Measurements from ENCODE around the gene DPP6.

Gene DPP6

DNA sequence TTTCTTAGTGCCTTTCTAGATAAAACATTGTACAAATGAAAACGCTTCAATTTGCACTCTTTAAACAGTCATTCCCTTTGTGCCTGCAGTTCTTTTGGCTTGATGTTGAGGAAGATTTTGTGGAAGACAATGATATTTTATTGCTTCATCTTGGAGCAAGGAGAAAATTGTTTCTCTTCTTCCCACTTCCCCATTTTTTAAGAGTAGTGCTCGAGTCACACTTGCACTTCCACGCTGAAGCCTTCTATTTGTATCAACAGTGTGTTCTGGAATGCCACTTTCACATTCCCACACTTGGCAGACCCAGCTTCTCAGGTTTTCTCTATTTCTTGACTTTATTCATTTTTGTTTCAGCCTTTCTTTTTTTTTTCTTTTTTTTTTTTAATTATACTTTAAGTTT lies 581.4 kb downstream of the DPP6 start:
- H3K9me3 ChIP-seq (ENCODE audit: insufficient read depth, low read depth, low read length) = no peaks in the 10 kb centered on the region; the same call in 1 of the 2 replicates
- H3K4me1 ChIP-seq (ENCODE audit: insufficient read depth, low read length, poor library complexity, severe bottlenecking) = no peaks in the 10 kb centered on the region
- H3K4me3 ChIP-seq (ENCODE audit: low read length, poor library complexity, severe bottlenecking) = no peak overlapping the region
- TF ChIP-seq CTCF (conservative IDR thresholded peaks at IDR 0.05; ENCODE audit: low read length) (no peak), EZH2phosphoT487 (IDR thresholded peaks at IDR 0.05; ENCODE audit: borderline replicate concordance) (no peak)
- H3K9me2 ChIP-seq (replicated peaks; ENCODE audit: low read depth, low read length) = no peaks in the 10 kb centered on the region
- H3K4me2 ChIP-seq (ENCODE audit: low read depth, low read length, poor library complexity, severe bottlenecking) = no peak overlapping the region
- no peak overlapping the region for H2AFZ ChIP-seq (ENCODE audit: low read length)
- H4K20me1 ChIP-seq (ENCODE audit: insufficient read depth, low read length, poor library complexity, severe bottlenecking) = no peaks in the 10 kb centered on the region
- no peaks in the 10 kb centered on the region for H3K27me3 ChIP-seq (ENCODE audit: insufficient read depth, low read length, poor library complexity, severe bottlenecking)
- no peaks in the 10 kb centered on the region for H3K79me2 ChIP-seq (ENCODE audit: insufficient read depth, low read length)
- no peaks in the 10 kb centered on the region for H3F3A ChIP-seq (ENCODE audit: low read depth)
- H3K9ac ChIP-seq (ENCODE audit: low read depth, low read length, poor library complexity, severe bottlenecking) = no peak overlapping the region
- H3K36me3 ChIP-seq (ENCODE audit: insufficient read depth, low read length) = no peaks in the 10 kb centered on the region

GRCh38 chr7:154638286-154638685 lies 586.1 kb downstream of the DPP6 start:
- no peaks in the 10 kb centered on the region for H3K27me3 ChIP-seq (ENCODE audit: insufficient read depth, low read length, poor library complexity, severe bottlenecking)
- no peak overlapping the region for H3K4me3 ChIP-seq (ENCODE audit: low read length, poor library complexity, severe bottlenecking)
- H3K9me2 ChIP-seq (replicated peaks; ENCODE audit: low read depth, low read length) = no peaks in the 10 kb centered on the region
- no peaks in the 10 kb centered on the region for H3K4me1 ChIP-seq (ENCODE audit: insufficient read depth, low read length, poor library complexity, severe bottlenecking)
- H3K9me3 ChIP-seq (ENCODE audit: insufficient read depth, low read depth, low read length) = no peaks in the 10 kb centered on the region; the same call in 1 of the 2 replicates
- no peak overlapping the region for H2AFZ ChIP-seq (ENCODE audit: low read length)
- no peaks in the 10 kb centered on the region for H3K36me3 ChIP-seq (ENCODE audit: insufficient read depth, low read length)
- no peaks in the 10 kb centered on the region for H4K20me1 ChIP-seq (ENCODE audit: insufficient read depth, low read length, poor library complexity, severe bottlenecking)
- no peak for TF ChIP-seq CTCF (conservative IDR thresholded peaks at IDR 0.05; ENCODE audit: low read length)
- no peak for TF ChIP-seq EZH2phosphoT487 (IDR thresholded peaks at IDR 0.05; ENCODE audit: borderline replicate concordance)
- H3K9ac ChIP-seq (ENCODE audit: low read depth, low read length, poor library complexity, severe bottlenecking) = no peak overlapping the region
- H3K4me2 ChIP-seq (ENCODE audit: low read depth, low read length, poor library complexity, severe bottlenecking) = no peak overlapping the region
- no peaks in the 10 kb centered on the region for H3F3A ChIP-seq (ENCODE audit: low read depth)
- no peaks in the 10 kb centered on the region for H3K79me2 ChIP-seq (ENCODE audit: insufficient read depth, low read length)

DNA sequence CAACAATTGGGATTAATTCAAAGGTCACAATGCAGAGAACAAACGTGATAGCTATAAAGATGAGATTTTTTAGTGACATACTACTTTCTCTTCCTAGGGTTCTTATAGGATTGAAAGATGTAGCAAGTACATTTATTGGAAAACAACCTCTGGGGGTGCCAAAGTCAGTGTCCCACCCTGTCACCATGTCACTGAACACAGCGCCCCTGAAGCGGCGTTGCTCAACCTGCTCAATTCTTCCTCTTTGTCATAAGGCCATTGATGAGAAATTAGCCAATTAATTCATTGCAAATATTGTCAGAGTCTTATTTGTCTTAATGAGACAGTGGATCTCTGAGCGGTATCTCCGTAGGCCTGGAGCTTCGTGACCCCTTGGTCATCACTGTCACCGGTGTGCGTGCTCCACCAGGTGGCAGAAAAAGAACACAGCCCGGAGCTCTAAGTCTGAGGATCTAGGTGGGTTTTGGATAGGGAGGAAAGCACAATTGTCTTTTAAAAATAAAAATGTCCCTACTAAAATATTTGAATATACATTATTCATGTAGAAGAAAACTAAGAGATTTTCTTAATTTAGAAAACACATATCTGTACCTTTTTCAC lies 588.2 kb downstream of the DPP6 start:
- no peaks in the 10 kb centered on the region for H3K79me2 ChIP-seq (ENCODE audit: insufficient read depth, low read length)
- H3K4me2 ChIP-seq (ENCODE audit: low read depth, low read length, poor library complexity, severe bottlenecking) = no peak overlapping the region
- H3K4me1 ChIP-seq (ENCODE audit: insufficient read depth, low read length, poor library complexity, severe bottlenecking) = no peaks in the 10 kb centered on the region
- H3K36me3 ChIP-seq (ENCODE audit: insufficient read depth, low read length) = no peaks in the 10 kb centered on the region
- H3K27me3 ChIP-seq (ENCODE audit: insufficient read depth, low read length, poor library complexity, severe bottlenecking) = no peaks in the 10 kb centered on the region
- H3K9me3 ChIP-seq (ENCODE audit: insufficient read depth, low read depth, low read length) = no peaks in the 10 kb centered on the region; the same call in 1 of the 2 replicates
- H3K9me2 ChIP-seq (replicated peaks; ENCODE audit: low read depth, low read length) = no peaks in the 10 kb centered on the region
- no peaks in the 10 kb centered on the region for H4K20me1 ChIP-seq (ENCODE audit: insufficient read depth, low read length, poor library complexity, severe bottlenecking)
- H3F3A ChIP-seq (ENCODE audit: low read depth) = no peaks in the 10 kb centered on the region
- H3K4me3 ChIP-seq (ENCODE audit: low read length, poor library complexity, severe bottlenecking) = no peak overlapping the region
- H3K9ac ChIP-seq (ENCODE audit: low read depth, low read length, poor library complexity, severe bottlenecking) = no peak overlapping the region
- no peak overlapping the region for H2AFZ ChIP-seq (ENCODE audit: low read length)
- TF ChIP-seq EZH2phosphoT487 (IDR thresholded peaks at IDR 0.05; ENCODE audit: borderline replicate concordance) = no peak

DNA sequence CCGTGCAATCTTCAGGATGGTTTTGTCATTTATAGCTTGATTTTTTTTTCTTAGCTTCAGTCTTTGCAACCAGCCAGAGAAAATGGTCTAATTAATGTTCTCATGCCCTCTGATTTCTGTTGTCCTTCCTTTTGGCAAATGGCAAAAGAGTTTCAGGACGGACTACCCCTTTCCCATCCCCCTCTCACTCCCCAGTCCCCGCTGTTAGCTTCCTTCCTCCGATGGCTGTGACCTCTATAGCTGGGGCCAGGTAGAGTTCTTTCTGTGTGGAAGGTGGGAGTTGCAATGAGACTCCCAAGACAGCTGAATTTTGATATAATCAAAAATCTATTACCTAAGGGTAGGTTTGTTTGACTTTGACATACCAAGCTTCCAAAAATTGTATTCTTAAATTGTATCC lies 588.7 kb downstream of the DPP6 start:
- Histone ChIP-seq H3K4me3 (ENCODE audit: low read length, poor library complexity, severe bottlenecking) (no peak overlapping the region), H3F3A (ENCODE audit: low read depth) (no peaks in the 10 kb centered on the region), H3K36me3 (ENCODE audit: insufficient read depth, low read length) (no peaks in the 10 kb centered on the region), H3K9me3 (ENCODE audit: insufficient read depth, low read depth, low read length) (no peaks in the 10 kb centered on the region; the same call in 1 of the 2 replicates), H4K20me1 (ENCODE audit: insufficient read depth, low read length, poor library complexity, severe bottlenecking) (no peaks in the 10 kb centered on the region), H3K4me1 (ENCODE audit: insufficient read depth, low read length, poor library complexity, severe bottlenecking) (no peaks in the 10 kb centered on the region), H3K9ac (ENCODE audit: low read depth, low read length, poor library complexity, severe bottlenecking) (no peak overlapping the region), H3K4me2 (ENCODE audit: low read depth, low read length, poor library complexity, severe bottlenecking) (no peak overlapping the region), H3K9me2 (replicated peaks; ENCODE audit: low read depth, low read length) (no peaks in the 10 kb centered on the region), H2AFZ (ENCODE audit: low read length) (no peak overlapping the region), H3K27me3 (ENCODE audit: insufficient read depth, low read length, poor library complexity, severe bottlenecking) (no peaks in the 10 kb centered on the region), H3K79me2 (ENCODE audit: insufficient read depth, low read length) (no peaks in the 10 kb centered on the region)
- TF ChIP-seq CTCF (conservative IDR thresholded peaks at IDR 0.05; ENCODE audit: low read length) (no peak), EZH2phosphoT487 (IDR thresholded peaks at IDR 0.05; ENCODE audit: borderline replicate concordance) (no peak)

Data from Loucy (cell line).